Large intestine (tissue), 3 donors: ENCODE data around the gene MAP3K7. TPM values are rescaled to one million over a fixed set of nuclear protein-coding genes. Genes with fewer than 3 reads are reported as not detected.

Source experiments
- DNase-seq, 2 donors: peaks; one replicate each; pipeline versions ENCODE4 v3.0.0 to v3.0.0-alpha.2; 2013
- H3K27ac ChIP-seq: one replicate; pipeline ENCODE4 v1.5.1; 2013; ENCODE audit warnings: low read length
- H3K27me3 ChIP-seq: 2 replicates; pipeline ENCODE4 v1.6.1; 2013; ENCODE audit warnings: low read length; ENCODE audit not compliant: control insufficient read depth, insufficient read depth
- H3K36me3 ChIP-seq: 2 replicates; pipeline ENCODE4 v1.6.1; 2013; ENCODE audit warnings: low read length; ENCODE audit not compliant: control insufficient read depth, insufficient read depth
- H3K4me1 ChIP-seq: one replicate; pipeline ENCODE4 v1.6.1; 2013; ENCODE audit warnings: low read length; ENCODE audit not compliant: control insufficient read depth, insufficient read depth
- H3K4me3 ChIP-seq: one replicate; pipeline ENCODE4 v1.5.1; 2013; ENCODE audit warnings: low read length
- H3K9me3 ChIP-seq: one replicate; pipeline ENCODE4 v1.6.1; 2013; ENCODE audit warnings: mild to moderate bottlenecking, low read depth, low read length, moderate library complexity; ENCODE audit not compliant: control insufficient read depth
- WGBS: methylation state at CpG from one replicate; pipeline ENCODE4 v1.1.5; 2013; ENCODE audit warnings: low lambda C conversion rate; ENCODE audit not compliant: insufficient coverage; 5-methylcytosine and 5-hydroxymethylcytosine counted together
- polyA plus RNA-seq: library from polyadenylated mRNA; unstranded; fragments of 120-200 nt; gene quantifications from one replicate; pipeline ENCODE4 v1.2.1, GENCODE V29; 2013

MAP3K7 gene
- polyA plus RNA-seq, 1 donor, result 31.8 TPM

DNA sequence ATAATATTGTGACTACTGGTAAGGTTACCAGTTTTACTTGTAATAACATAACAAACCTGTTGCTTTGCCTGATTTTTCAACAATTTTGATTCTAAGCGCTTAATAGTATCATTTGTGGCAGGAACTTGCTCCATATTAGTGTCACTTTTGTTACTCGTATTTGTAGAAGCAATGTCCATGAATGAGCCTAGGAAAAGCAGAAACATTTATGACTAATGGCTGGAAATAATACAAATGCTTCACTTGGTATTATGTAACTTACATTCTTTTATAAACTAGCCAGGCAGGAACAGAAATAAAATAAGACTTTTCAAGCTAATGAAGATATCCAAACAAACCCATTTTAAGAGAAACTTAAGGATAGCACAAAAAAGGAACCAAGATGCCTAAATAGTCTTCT, 38.9 kb downstream of the MAP3K7 start:
- no peaks in the 10 kb centered on the region for H3K4me1 ChIP-seq
- H3K36me3 ChIP-seq, result peaks cover 51% of the 10 kb centered on the region
- DNase-seq, result no peak
- H3K27ac ChIP-seq, result no peak overlapping the region
- H3K27me3 ChIP-seq, result no peaks in the 10 kb centered on the region
- H3K4me3 ChIP-seq, result no peak overlapping the region
- no peaks in the 10 kb centered on the region for H3K9me3 ChIP-seq
- no CpG with 5 or more reads among the region's 2 CpGs for WGBS

- H3K9me3 ChIP-seq, result no peaks in the 10 kb centered on the region
- no peak for DNase-seq
- H3K4me3 ChIP-seq, result no peak overlapping the region
- H3K27me3 ChIP-seq, result no peaks in the 10 kb centered on the region
- no CpG with 5 or more reads among the region's 4 CpGs for WGBS
- H3K27ac ChIP-seq, result no peak overlapping the region
- H3K4me1 ChIP-seq, result no peaks in the 10 kb centered on the region
- peaks cover 50% of the 10 kb centered on the region for H3K36me3 ChIP-seq
These were observed 39.8 kb downstream of the MAP3K7 start for GRCh38 chr6:90547079-90547478.

GRCh38 chr6:90545448-90545847, 41.4 kb downstream of the MAP3K7 start:
- WGBS, result no CpG with 5 or more reads among the region's 3 CpGs
- H3K4me1 ChIP-seq, result no peaks in the 10 kb centered on the region
- peaks cover 49% of the 10 kb centered on the region for H3K36me3 ChIP-seq
- H3K4me3 ChIP-seq, result no peak overlapping the region
- no peak for DNase-seq
- no peaks in the 10 kb centered on the region for H3K27me3 ChIP-seq
- H3K27ac ChIP-seq, result no peak overlapping the region
- H3K9me3 ChIP-seq, result no peaks in the 10 kb centered on the region

GRCh38 chr6:90544741-90545140, 42.1 kb downstream of the MAP3K7 start:
- Histone ChIP-seq H3K4me3 (no peak overlapping the region), H3K27ac (no peak overlapping the region), H3K9me3 (no peaks in the 10 kb centered on the region), H3K27me3 (no peaks in the 10 kb centered on the region), H3K4me1 (no peaks in the 10 kb centered on the region), H3K36me3 (peaks cover 46% of the 10 kb centered on the region)
- no peak for DNase-seq
- 100% methylated on average over 1 of the region's 4 CpGs for WGBS

- Histone ChIP-seq H3K36me3 (peaks cover 41% of the 10 kb centered on the region), H3K27me3 (no peaks in the 10 kb centered on the region), H3K9me3 (no peaks in the 10 kb centered on the region), H3K4me3 (no peak overlapping the region), H3K27ac (no peak overlapping the region), H3K4me1 (no peaks in the 10 kb centered on the region)
- DNase-seq, result no peak
These were observed 42.8 kb downstream of the MAP3K7 start for GRCh38 chr6:90544081-90544480.

- 100% methylated on average over 1 of the region's 3 CpGs for WGBS
- peaks cover 26% of the 10 kb centered on the region for H3K36me3 ChIP-seq
- no peaks in the 10 kb centered on the region for H3K27me3 ChIP-seq
- H3K4me1 ChIP-seq, result no peaks in the 10 kb centered on the region
- H3K27ac ChIP-seq, result no peak overlapping the region
- H3K9me3 ChIP-seq, result no peaks in the 10 kb centered on the region
- no peak for DNase-seq
- H3K4me3 ChIP-seq, result no peak overlapping the region
These were observed 45.7 kb downstream of the MAP3K7 start for GRCh38 chr6:90541221-90541620.

GRCh38 chr6:90538278-90539046, 48.4 kb downstream of the MAP3K7 start:
- no peak overlapping the region for H3K27ac ChIP-seq

DNA sequence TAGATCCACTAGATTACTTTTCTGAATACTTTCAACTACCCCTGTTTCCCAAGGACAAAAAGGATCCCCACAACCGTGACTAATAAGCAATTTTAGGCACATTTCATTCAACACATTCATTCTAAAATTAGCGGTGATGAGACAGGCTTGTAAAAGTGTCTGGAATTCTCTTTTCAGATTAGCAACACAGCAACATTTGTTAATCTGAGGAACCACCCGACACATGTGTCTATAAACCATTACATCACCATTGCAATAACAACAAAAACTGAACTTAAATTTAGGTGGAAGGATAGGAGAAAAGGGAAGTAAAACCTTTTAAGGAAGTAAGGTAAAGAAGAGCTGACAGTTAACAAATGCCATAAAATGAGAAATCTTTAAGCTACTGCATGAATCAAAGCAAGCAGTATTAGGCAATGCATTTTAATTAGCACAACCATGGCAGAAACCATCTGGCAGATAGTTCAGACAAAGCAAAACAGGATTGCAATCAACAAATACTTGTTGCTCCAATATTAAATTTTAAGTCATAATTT, 49.1 kb downstream of the MAP3K7 start:
- Histone ChIP-seq H3K27me3 (no peaks in the 10 kb centered on the region), H3K36me3 (peaks cover 25% of the 10 kb centered on the region), H3K4me1 (no peaks in the 10 kb centered on the region), H3K4me3 (no peak overlapping the region), H3K27ac (no peak overlapping the region), H3K9me3 (no peaks in the 10 kb centered on the region)
- no peak for DNase-seq
- no CpG with 5 or more reads among the region's 3 CpGs for WGBS

More at GRCh38 chr6:90538278-90539046, 48.4 kb downstream of the MAP3K7 start:
- 60% methylated on average over 3 of the region's 4 CpGs for WGBS
- Histone ChIP-seq H3K9me3 (no peaks in the 10 kb centered on the region), H3K4me3 (no peak overlapping the region), H3K27me3 (no peaks in the 10 kb centered on the region), H3K4me1 (no peaks in the 10 kb centered on the region), H3K36me3 (peaks cover 20% of the 10 kb centered on the region)
- DNase-seq, result peak in 1 of 2 donors; percentile 25

DNA sequence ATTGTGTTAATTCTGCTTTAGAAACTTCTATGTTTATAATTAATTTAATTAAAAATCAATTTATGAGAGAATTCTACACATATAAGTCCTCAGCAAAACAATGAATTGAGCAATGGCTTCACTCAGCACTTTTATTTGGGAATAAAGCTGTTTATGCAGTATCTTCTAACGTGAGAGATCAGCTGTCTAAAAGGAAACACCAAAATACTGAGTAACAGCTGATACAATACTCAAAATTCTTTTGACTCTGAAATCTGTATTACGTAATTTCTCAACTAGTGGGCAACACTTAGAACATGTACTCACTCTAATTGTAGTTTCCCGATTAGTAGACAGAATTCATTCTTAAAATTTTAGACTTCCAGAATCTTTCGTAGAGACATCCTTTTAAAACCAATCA, 49.8 kb downstream of the MAP3K7 start:
- no peaks in the 10 kb centered on the region for H3K4me1 ChIP-seq
- 90% methylated on average over 2 of the region's 4 CpGs for WGBS
- no peak overlapping the region for H3K4me3 ChIP-seq
- H3K9me3 ChIP-seq, result no peaks in the 10 kb centered on the region
- no peak overlapping the region for H3K27ac ChIP-seq
- no peaks in the 10 kb centered on the region for H3K27me3 ChIP-seq
- peaks cover 23% of the 10 kb centered on the region for H3K36me3 ChIP-seq
- DNase-seq, result no peak

GRCh38 chr6:90536520-90536919, 50.4 kb downstream of the MAP3K7 start:
- H3K27me3 ChIP-seq, result no peaks in the 10 kb centered on the region
- no CpG with 5 or more reads among the region's 4 CpGs for WGBS
- peaks cover 22% of the 10 kb centered on the region for H3K36me3 ChIP-seq
- H3K27ac ChIP-seq, result no peak overlapping the region
- no peaks in the 10 kb centered on the region for H3K9me3 ChIP-seq
- no peak overlapping the region for H3K4me3 ChIP-seq
- no peaks in the 10 kb centered on the region for H3K4me1 ChIP-seq
- no peak for DNase-seq
